A673 (cell line): ENCODE data around the gene SLC44A2. TPM values are rescaled to one million over a fixed set of nuclear protein-coding genes. Genes with fewer than 3 reads are reported as not detected.

ENCODE experiments used
- BruUV-seq: library from RNA; stranded (reverse); fragments of 400-500 nt; replicated peaks from 2 replicates; lab custom pipeline; 2021; lab: Mats Ljungman, UMichigan
- CTCF ChIA-PET: fragments of 300-600 bp; sonication (Branson Sonifier 250); formaldehyde crosslinking; loops from one replicate; lab custom pipeline; 2022; ENCODE audit warnings: antibody characterized with exemption; lab: Charles Lee
- POLR2A ChIA-PET: fragments of 300-600 bp; sonication (Branson Sonifier 250); formaldehyde crosslinking; loops from one replicate; lab custom pipeline; 2022; ENCODE audit warnings: antibody characterized with exemption; ENCODE audit not compliant: low non-redundant PET; lab: Charles Lee
- DNase-seq: peaks from one replicate; pipeline ENCODE4 v3.0.0-alpha.2; 2015; ENCODE audit warnings: low spot score
- H3K27ac ChIP-seq: fragments of 200-600 bp; sonication (generic); 2 replicates; pipeline ENCODE4 v1.5.1; 2016; ENCODE audit warnings: mixed run types, low read depth, mild to moderate bottlenecking, mixed read lengths, antibody characterized with exemption, low read length; ENCODE audit not compliant: poor library complexity, severe bottlenecking
- H3K27me3 ChIP-seq: fragments of 200-600 bp; sonication (generic); replicated peaks from 2 replicates; pipeline ENCODE4 v1.6.1; 2017; ENCODE audit warnings: mixed run types, low read depth, mild to moderate bottlenecking, mixed read lengths, antibody characterized with exemption, low read length; ENCODE audit not compliant: insufficient read depth, poor library complexity
- H3K36me3 ChIP-seq: fragments of 200-600 bp; sonication (generic); 2 replicates; pipeline ENCODE4 v1.6.1; 2016; ENCODE audit warnings: mixed run types, mild to moderate bottlenecking, mixed read lengths, antibody characterized with exemption, low read length; ENCODE audit not compliant: insufficient read depth, poor library complexity, severe bottlenecking
- H3K4me1 ChIP-seq: fragments of 200-600 bp; sonication (generic); 2 replicates; pipeline ENCODE4 v1.6.1; 2017; ENCODE audit warnings: mixed run types, mild to moderate bottlenecking, mixed read lengths, antibody characterized with exemption, low read length; ENCODE audit not compliant: insufficient read depth, poor library complexity, severe bottlenecking
- H3K4me3 ChIP-seq: fragments of 200-600 bp; sonication (generic); 2 replicates; pipeline ENCODE4 v1.5.1; 2016; ENCODE audit warnings: low read depth, mixed run types, mild to moderate bottlenecking, mixed read lengths, low read length; ENCODE audit not compliant: poor library complexity, severe bottlenecking
- H3K9me3 ChIP-seq: fragments of 200-600 bp; sonication (generic); 2 replicates; pipeline ENCODE4 v1.6.1; 2016; ENCODE audit warnings: mixed run types, low read depth, mild to moderate bottlenecking, mixed read lengths, antibody characterized with exemption, low read length; ENCODE audit not compliant: poor library complexity, severe bottlenecking
- CTCF ChIP-seq: fragments of 300-800, 200-600 bp; sonication (generic); conservative IDR thresholded peaks from 2 replicates; pipeline ENCODE4 v1.5.1; 2017; ENCODE audit warnings: low read depth, mild to moderate bottlenecking, antibody characterized with exemption, low read length, moderate library complexity, mixed read lengths
- EZH2 ChIP-seq: fragments of 200-600 bp; sonication (generic); IDR thresholded peaks from 2 replicates; pipeline ENCODE4 v1.6.1; 2017; ENCODE audit warnings: borderline replicate concordance, low read depth, mild to moderate bottlenecking, mixed read lengths, antibody characterized with exemption, low read length; ENCODE audit not compliant: poor library complexity, severe bottlenecking
- intact Hi-C: fragments of 100-400 bp; cut with micrococcal nuclease; formaldehyde crosslinking; loops from one replicate; pipeline ENCODE4 v1.10.0; 2022; ENCODE audit not compliant: unreplicated experiment
- total RNA-seq: library from RNA; stranded (reverse); gene quantifications from 2 replicates; pipeline ENCODE4 v1.2.3, GENCODE V29; 2021

Gene SLC44A2
- total RNA-seq, 1 experiment from 2014 or later, result 35.4 TPM

GRCh38 chr19:10642473-10643171 lies 17.3 kb downstream of the SLC44A2 start:
- Histone ChIP-seq H3K27ac (peak overlapping the region; percentile 5), H3K27me3 (no peaks in the 10 kb centered on the region), H3K36me3 (peaks cover 3% of the 10 kb centered on the region), H3K4me1 (peaks cover 15% of the 10 kb centered on the region), H3K4me3 (no peak overlapping the region), H3K9me3 (no peaks in the 10 kb centered on the region)
- POLR2A ChIA-PET, result no interaction called here
- intact Hi-C loops, result no loop called here
- no peak for DNase-seq
- TF ChIP-seq CTCF, result no peak
- TF ChIP-seq EZH2, result no peak
- CTCF ChIA-PET, result interaction anchor here (0.6 kb wide), 3 partner anchors 9 to 238 kb away, joined by 4 to 11 read pairs (median 4); no protein-coding TSS in a partner anchor
- BruUV-seq, result no TSS peak

GRCh38 chr19:10643172-10643967 lies 18.0 kb downstream of the SLC44A2 start:
- peak overlapping the region; percentile 72 for H3K27ac ChIP-seq
- no TSS peak for BruUV-seq
- ChIA-PET POLR2A (no interaction called here), CTCF (interaction anchor here (0.6 to 2.0 kb wide), 4 partner anchors 10 to 172 kb away, joined by 4 to 75 read pairs (median 9); no protein-coding TSS in a partner anchor)
- DNase-seq, result no peak
- peaks cover 15% of the 10 kb centered on the region for H3K4me1 ChIP-seq
- peaks cover 3% of the 10 kb centered on the region for H3K36me3 ChIP-seq
- H3K4me3 ChIP-seq, result no peak overlapping the region
- TF ChIP-seq EZH2, result no peak
- no peak for TF ChIP-seq CTCF
- H3K27me3 ChIP-seq, result no peaks in the 10 kb centered on the region
- no peaks in the 10 kb centered on the region for H3K9me3 ChIP-seq
- intact Hi-C loops, result no loop called here

GRCh38 chr19:10643968-10644259 lies 18.6 kb downstream of the SLC44A2 start:
- Histone ChIP-seq H3K4me3 (no peak overlapping the region), H3K36me3 (peaks cover 3% of the 10 kb centered on the region), H3K27ac (peak overlapping the region; percentile 72), H3K9me3 (no peaks in the 10 kb centered on the region), H3K4me1 (peaks cover 15% of the 10 kb centered on the region), H3K27me3 (no peaks in the 10 kb centered on the region)
- ChIA-PET POLR2A (no interaction called here), CTCF (interaction anchor here (0.5 to 2.0 kb wide), 8 partner anchors 9 to 173 kb away, joined by 3 to 75 read pairs (median 8); no protein-coding TSS in a partner anchor)
- intact Hi-C loops, result loop anchor here (1.0 kb wide), 1 partner anchor 63 kb away; no protein-coding TSS in a partner anchor
- no peak for DNase-seq
- BruUV-seq, result TSS peak; percentile 67
- TF ChIP-seq EZH2, result no peak
- TF ChIP-seq CTCF, result no peak
